Posterior vena cava (tissue), 2 donors: ENCODE data around the gene RERE. TPM values are rescaled to one million over a fixed set of nuclear protein-coding genes. Genes with fewer than 3 reads are reported as not detected.
"Not testable (repeated sequence)": the region's sequence is repeated elsewhere in the genome, so short reads cannot be mapped to it uniquely, and the experiment has no call there.

Source experiments
- DNase-seq: peaks from one replicate; pipeline ENCODE4 v3.0.0-alpha.2; 2020; ENCODE audit warnings: low spot score
- intact Hi-C, 2 donors: fragments of 100-400 bp; cut with DNase I; formaldehyde crosslinking; loops; one replicate each; pipeline versions ENCODE4 v1.14.1 to v1.14.2; 2022 to 2023
- total RNA-seq, 2 donors: library from RNA; stranded (reverse); fragmentation: NEBNext Ultra II Directional; extraction: Animal tissue kit (Norgen Biotek cat#: 25700); gene quantifications; one replicate each; pipeline ENCODE4 v1.2.1, GENCODE V29; 2021
- donor health status: DM: yes; HTN: yes; CAD: no.
- donor health status: DM: yes; HTN: yes; CAD: no.

Gene RERE
- total RNA-seq, 2 donors from 2014 or later, result 94.9 to 116 TPM

- intact Hi-C loops, result no loop called here
Measured at GRCh38 chr1:8639148-8639547, 178.3 kb downstream of the RERE start.

DNA sequence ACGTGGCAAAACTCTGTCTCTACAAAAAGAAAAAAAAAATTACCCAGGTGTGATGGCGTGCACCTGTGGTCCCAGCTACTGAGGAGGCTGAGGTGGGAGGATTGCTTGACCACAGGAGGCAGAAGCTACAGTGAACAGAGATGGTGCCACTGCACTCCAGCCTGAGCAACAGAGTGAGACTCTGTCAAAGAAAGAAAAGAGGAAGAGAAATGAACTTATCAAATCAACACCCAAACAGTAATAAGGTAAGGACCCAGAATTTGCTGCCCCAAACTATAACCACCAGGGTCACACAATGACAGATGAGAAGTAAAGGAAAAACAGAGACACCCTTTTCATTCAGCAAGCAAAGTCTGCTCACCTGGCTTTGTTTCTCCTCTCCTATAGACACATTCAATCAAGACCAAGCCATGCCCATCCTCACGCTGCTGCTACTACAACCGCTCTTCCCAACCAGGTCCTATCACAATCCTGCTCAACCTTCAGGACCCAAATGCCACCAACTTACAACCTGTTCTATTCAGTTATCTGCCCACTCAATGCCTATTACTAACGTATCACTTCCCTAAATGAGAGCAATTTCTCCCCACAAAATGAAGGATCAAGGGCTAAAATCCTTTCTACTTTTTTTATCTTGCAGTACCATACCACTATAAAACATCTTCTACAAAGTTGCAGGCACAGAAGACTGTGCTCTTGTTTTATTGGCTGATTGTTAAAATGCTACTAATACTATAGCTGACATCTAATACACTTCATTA, 183.5 kb downstream of the RERE start:
- DNase-seq, result no peak
- intact Hi-C loops, result no loop called here

More at GRCh38 chr1:8639148-8639547, 178.3 kb downstream of the RERE start:
- DNase-seq, result no peak

DNA sequence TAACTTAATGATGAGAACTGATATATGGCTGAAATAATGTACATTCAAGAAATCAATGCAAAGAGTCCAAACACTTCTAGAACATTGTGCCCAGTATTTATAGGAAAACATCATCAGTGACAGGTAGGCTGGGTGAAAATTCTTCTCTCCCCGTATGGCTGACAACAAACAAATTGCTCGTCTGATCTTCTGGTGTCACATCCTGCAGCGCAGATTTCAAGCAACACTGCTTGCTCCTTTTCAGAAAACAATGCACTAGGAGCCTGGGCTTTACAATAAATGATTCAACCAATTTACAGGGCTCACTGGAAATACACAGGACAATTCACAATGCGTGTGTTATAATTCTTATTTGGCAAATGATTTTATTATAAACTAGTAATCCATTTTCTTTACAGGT, 185.3 kb downstream of the RERE start:
- intact Hi-C loops, result no loop called here

GRCh38 chr1:8631163-8631562, 186.3 kb downstream of the RERE start:
- intact Hi-C loops, result no loop called here
- DNase-seq, result no peak

More for the DNA sequence above, 185.3 kb downstream of the RERE start:
- no peak for DNase-seq

DNA sequence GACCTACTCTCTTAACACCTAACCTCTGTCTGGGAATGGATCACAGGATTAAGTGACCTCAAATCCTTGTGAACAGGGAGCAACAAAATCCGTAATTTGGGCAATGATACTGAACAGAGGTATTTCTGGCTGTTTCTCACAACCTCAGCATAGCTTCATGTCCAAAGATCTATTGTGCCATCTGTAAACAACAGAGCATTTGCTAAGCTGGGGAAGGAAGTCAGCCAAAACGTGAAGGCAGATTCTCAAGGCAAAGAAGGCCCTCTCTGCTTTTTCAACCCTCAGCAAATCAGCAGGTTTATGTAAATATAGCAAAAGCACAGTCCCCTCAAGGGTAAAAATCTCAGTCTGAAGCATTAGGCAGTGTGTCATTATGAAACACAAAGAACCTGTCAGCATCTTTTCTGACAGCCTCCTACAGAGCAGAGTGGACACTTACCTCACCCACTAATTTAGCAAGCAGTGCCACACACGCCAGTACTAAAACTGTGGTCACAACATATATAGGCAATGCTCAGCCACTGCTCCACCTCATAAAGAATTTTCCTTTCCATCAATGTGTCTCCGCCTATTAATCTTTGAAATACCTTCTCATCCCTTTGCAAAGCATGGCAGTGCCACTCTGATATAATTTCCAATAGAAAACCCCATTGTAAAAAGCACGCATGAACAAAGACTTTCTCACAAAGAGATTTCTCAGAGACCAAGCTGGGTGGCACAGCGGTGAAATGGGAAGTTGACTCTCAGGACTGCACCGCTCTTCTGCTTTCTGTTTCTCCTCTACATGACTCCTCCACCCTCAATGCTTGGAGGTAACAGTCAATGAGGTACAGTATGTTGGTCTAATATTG, 188.0 kb downstream of the RERE start:
- intact Hi-C loops, result no loop called here
- DNase-seq, result no peak

DNA sequence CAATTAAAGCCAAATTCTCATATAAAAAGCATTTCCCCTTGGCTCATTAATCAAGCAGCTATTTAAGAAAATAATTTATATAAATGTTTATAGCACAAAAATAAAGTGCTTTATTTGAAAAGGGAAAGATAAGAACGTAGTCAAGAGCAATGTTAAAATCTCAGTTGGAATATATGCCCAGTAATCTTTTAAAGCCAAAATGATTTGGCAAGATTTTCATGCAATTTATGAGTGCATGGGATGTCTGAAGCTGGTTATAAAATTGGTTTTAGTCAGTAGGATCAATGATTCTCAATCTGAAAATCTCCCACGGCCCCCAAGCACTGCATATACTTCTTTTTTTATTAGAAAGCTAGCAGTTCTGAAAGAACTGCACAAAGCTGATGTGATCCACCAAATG, 188.8 kb downstream of the RERE start:
- no peak for DNase-seq
- intact Hi-C loops, result no loop called here

DNA sequence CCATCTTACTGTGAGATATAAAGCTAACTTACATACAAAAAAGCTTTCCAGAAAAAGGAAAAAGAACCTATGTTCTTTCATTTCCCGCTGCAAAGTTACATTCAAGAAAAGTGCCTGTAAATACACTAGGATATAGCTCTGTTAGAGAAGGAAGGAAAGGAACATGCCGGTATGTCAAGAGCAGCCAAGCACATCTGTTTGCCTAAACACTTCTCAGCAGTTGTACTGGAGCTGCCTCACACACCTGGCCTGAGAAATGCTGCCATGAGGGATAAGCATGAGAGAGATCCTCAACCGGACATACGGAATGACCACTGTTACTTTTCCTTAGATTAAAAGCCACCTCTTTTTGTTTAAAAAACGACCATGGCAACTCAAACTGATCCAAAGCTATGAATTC, 189.7 kb downstream of the RERE start:
- DNase-seq, result no peak
- intact Hi-C loops, result loop anchor here in 1 of 2 donors (2.0 kb wide), 1 partner anchor 55 kb away; no protein-coding TSS in a partner anchor

DNA sequence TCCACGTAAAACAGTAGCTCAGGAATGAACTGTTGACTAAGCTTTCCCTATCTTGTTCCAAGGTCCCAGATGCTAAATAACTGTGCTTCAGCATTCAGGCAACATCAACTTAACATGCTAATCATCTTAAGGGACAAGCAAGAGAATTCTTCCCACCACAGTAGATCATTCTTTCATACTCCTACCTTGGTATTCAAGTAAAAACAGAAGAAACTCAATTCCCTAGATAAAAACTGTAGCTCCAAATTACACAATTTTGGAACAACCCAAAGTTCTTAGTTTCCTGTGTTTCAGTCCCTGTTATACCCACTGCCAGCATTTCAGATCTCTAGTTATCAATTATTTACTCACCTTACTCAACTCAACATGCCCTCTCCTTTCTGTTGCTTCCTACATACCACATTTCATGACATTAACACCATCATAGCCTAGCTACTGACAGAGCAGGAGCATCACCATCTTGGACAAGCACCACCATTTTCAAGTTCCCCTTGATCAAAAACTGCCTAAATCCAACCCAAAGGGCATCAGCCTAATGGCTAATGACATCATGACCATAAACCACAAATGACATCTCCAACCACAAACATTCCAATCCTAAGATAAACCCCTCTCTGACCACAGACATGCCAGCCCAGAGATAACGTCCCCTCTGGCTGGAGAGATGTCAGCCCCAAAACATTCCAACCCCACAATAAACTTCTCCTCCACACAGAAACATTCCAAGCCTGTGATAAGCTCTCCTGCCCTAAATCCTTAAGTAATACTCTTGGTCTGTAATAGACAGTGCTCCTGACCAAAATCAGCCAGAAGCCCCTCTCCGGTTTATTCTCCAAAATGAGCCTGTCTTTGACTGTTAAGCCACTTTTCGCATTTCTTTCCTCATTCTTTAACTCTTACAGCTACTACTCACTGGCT, 191.2 kb downstream of the RERE start:
- intact Hi-C loops, result loop anchor here in 1 of 2 donors (2.0 kb wide), 1 partner anchor 57 kb away; no protein-coding TSS in a partner anchor
- DNase-seq, result no peak

DNA sequence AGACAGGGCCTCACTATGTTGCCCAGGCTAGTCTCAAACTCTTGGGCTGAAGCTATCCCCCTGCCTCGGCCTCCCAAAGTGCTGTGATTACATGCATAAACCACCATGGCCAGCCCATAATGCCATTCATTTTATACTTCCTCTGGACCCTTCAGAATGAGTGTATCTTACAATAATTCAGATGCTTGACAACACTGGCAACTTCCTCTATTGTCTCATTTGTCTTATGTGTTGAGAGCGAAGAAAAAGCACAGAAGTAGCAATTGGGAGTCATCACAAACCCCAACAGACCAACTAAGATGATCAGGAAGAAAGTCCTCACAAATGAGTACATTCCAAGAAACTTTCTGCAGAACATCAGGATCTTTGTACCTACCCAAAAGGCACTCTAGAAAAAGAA, 191.9 kb downstream of the RERE start:
- DNase-seq, result no peak
- intact Hi-C loops, result no loop called here

- intact Hi-C loops, DNase-seq: not testable (repeated sequence)
Measured at GRCh38 chr1:8623651-8624192, 193.7 kb downstream of the RERE start.

- DNase-seq, intact Hi-C loops: not testable (repeated sequence)
Measured at GRCh38 chr1:8621785-8622348, 195.6 kb downstream of the RERE start.

DNA sequence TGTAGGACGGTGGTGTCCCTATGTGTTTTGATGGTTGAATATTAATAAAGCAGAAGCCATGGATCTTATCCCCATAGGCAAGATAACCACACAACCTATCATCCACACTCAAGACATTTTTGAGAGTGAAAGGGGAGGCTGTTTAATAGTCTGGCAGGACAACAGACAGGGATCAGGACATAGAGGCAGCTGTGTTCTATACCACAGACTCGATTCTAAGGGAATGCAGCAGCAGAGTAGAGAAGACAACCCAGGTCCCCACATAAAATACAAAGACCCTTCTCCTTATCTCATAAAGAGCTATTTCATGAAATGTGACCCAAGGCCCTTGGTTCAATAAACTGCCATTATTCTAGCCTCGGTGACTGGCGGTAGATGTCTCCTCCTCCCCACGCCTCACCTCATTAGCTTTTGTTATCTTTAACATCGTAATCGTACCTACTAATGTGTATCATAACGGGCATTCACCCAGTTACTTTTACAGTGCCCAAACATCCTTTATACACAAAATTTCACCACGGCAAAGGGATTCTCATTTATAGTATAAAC, 196.3 kb downstream of the RERE start:
- intact Hi-C loops, DNase-seq: not testable (repeated sequence)

DNA sequence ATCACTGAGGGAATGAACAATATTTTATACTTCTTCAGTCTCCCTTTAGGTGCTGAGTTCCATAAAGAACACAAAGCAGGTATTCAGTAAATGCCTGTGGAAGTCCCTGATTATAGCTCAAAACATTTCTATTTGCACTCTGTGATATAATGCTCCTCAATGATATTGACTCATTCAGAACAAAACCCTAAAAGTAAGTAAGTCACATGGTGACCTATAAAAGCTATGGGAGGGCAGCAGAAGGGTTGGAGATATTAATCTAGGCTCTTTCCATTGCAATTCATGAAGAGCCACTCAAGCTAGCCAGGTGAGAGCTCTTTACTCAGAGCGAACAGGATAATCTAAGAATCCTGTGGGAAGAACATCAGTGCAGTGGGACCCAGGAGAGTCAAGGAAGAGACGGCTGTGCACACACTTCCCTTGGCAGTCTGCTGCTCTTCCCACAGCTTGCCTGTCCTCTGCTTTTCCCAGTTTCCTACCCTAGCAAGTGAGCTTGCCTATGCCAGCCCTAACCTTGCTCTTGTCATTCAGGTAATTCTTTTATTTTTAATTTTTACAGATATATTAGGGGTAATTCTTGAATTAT, 197.4 kb downstream of the RERE start:
- intact Hi-C loops, DNase-seq: not testable (repeated sequence)

DNA sequence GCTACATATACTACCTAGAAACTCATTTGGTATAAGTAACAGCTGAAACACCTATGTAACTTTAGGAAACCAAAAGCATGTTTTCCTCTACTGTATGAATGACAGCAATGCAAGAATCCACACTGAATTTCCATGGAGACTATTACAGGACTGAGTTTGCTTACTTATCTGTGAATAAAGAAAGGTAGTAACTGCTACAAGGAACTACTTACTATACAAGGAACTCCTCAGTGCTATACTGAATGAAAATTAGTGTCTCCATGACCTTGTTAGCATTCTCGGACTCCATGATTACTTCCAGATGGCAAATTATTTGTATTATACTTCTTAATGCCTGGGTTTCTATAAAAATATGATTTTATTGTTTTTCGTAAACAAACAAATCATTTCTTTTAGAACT, 198.0 kb downstream of the RERE start:
- DNase-seq, intact Hi-C loops: not testable (repeated sequence)

DNA sequence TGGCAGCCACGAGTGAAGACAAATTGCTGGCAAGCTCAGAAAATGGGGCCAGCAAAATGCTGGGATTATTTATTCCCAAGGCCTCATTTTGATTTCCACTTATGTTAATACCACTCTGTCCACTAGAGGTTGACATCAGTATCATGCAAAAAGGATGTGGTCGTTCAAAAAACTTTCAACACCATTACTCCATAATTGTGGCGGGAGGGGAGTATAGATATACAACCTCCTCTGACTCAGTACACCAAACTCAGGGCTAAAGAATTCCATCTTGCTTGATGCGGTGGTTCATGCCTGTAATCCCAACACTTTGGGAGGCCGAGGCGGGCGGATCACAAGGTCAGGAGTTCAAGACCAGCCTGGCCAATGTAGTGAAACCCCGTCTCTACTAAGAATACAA, 200.6 kb downstream of the RERE start:
- intact Hi-C loops, DNase-seq: not testable (repeated sequence)

- intact Hi-C loops, DNase-seq: not testable (repeated sequence)
Measured at GRCh38 chr1:8611634-8612515, 205.6 kb downstream of the RERE start.

DNA sequence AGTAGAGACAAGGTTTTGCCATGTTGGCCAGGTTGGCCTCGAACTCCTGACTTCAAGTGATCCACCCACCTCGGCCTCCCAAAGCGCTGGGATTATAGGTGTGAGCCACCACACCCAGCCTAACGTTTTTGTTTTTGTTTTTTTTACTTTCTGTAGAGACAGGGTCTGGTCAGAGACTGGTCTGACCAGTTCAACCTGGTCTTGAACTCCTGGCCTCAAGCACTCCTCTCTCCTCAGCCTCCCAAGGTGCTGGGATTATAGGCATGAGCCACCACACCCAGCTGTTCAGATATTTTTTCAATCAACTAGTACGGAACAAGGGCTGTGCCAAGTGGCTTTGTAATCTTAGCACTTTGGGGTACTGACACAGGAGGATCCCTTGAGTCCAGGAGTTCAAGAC, 209.5 kb downstream of the RERE start:
- DNase-seq, result no peak
- intact Hi-C loops, result no loop called here
